Measurements from ENCODE around the gene CELA2A.
"Not testable (repeated sequence)": the region's sequence is repeated elsewhere in the genome, so short reads cannot be mapped to it uniquely, and the experiment has no call there.

Gene CELA2A

GRCh38 chr1:15488371-15488770 lies 31.8 kb downstream of the CELA2A start:
- Mint-ChIP-seq H3K27me3 (no peaks in the 10 kb centered on the region), H3K9me3 (no peaks in the 10 kb centered on the region), H3K4me3 (no peak overlapping the region), H3K27ac (no peak overlapping the region), H3K4me1 (peaks cover 5% of the 10 kb centered on the region)
- ATAC-seq (no peak), DNase-seq (no peak)

GRCh38 chr1:15489052-15489736 lies 32.7 kb downstream of the CELA2A start:
- H3K4me1 Mint-ChIP-seq: peaks cover 5% of the 10 kb centered on the region
- DNase-seq (no peak), ATAC-seq (no peak)
- no peak overlapping the region for H3K27ac Mint-ChIP-seq
- H3K27me3 Mint-ChIP-seq: no peaks in the 10 kb centered on the region
- H3K9me3 Mint-ChIP-seq: no peaks in the 10 kb centered on the region
- H3K4me3 Mint-ChIP-seq: no peak overlapping the region

GRCh38 chr1:15491010-15491409 lies 34.5 kb downstream of the CELA2A start:
- ATAC-seq: peak; percentile 54
- H3K4me1 Mint-ChIP-seq, H3K4me3 Mint-ChIP-seq, H3K27me3 Mint-ChIP-seq, H3K27ac Mint-ChIP-seq, DNase-seq, H3K9me3 Mint-ChIP-seq: not testable (repeated sequence)

- H3K4me3 Mint-ChIP-seq: no peak overlapping the region
- no peaks in the 10 kb centered on the region for H3K27me3 Mint-ChIP-seq
- H3K4me1 Mint-ChIP-seq: peaks cover 5% of the 10 kb centered on the region
- no peaks in the 10 kb centered on the region for H3K9me3 Mint-ChIP-seq
- peak overlapping the region in 1 of 2 donors; percentile 48 for H3K27ac Mint-ChIP-seq
- ATAC-seq (no peak), DNase-seq (no peak)
Observed at GRCh38 chr1:15492596-15492995, 36.1 kb downstream of the CELA2A start.

GRCh38 chr1:15493869-15494390 lies 37.4 kb downstream of the CELA2A start:
- no peak for ATAC-seq
- no peak overlapping the region for H3K27ac Mint-ChIP-seq

GRCh38 chr1:15500184-15501178 lies 43.9 kb downstream of the CELA2A start:
- DNase-seq (no peak), ATAC-seq (no peak)
- no peak overlapping the region for H3K27ac Mint-ChIP-seq
- H3K9me3 Mint-ChIP-seq: no peaks in the 10 kb centered on the region
- H3K4me3 Mint-ChIP-seq: no peak overlapping the region
- H3K4me1 Mint-ChIP-seq: no peaks in the 10 kb centered on the region
- no peaks in the 10 kb centered on the region for H3K27me3 Mint-ChIP-seq

More at GRCh38 chr1:15493869-15494390, 37.4 kb downstream of the CELA2A start:
- Mint-ChIP-seq H3K4me3 (no peak overlapping the region), H3K9me3 (no peaks in the 10 kb centered on the region), H3K4me1 (peaks cover 5% of the 10 kb centered on the region), H3K27me3 (no peaks in the 10 kb centered on the region)
- no peak for DNase-seq

- DNase-seq (peak; percentile 39 to 62), ATAC-seq (peak; percentile 64)
- Mint-ChIP-seq H3K4me3 (no peak overlapping the region), H3K27me3 (no peaks in the 10 kb centered on the region), H3K4me1 (no peaks in the 10 kb centered on the region), H3K9me3 (no peaks in the 10 kb centered on the region), H3K27ac (peak overlapping the region in 1 of 2 donors; percentile 12)
Observed at GRCh38 chr1:15501208-15502032, 44.9 kb downstream of the CELA2A start.

- Mint-ChIP-seq H3K4me3 (no peak overlapping the region), H3K27me3 (no peaks in the 10 kb centered on the region), H3K4me1 (no peaks in the 10 kb centered on the region), H3K9me3 (no peaks in the 10 kb centered on the region), H3K27ac (no peak overlapping the region)
- DNase-seq: no peak
- ATAC-seq: no peak
Observed at GRCh38 chr1:15504436-15504835, 47.9 kb downstream of the CELA2A start.

- Mint-ChIP-seq H3K27me3 (no peaks in the 10 kb centered on the region), H3K4me1 (peaks cover 4% of the 10 kb centered on the region), H3K9me3 (no peaks in the 10 kb centered on the region), H3K4me3 (no peak overlapping the region), H3K27ac (no peak overlapping the region)
- ATAC-seq (no peak), DNase-seq (no peak)
Observed at GRCh38 chr1:15506831-15507230, 50.3 kb downstream of the CELA2A start.

GRCh38 chr1:15507278-15507677 lies 50.7 kb downstream of the CELA2A start:
- H3K27me3 Mint-ChIP-seq: no peaks in the 10 kb centered on the region
- no peak overlapping the region for H3K27ac Mint-ChIP-seq
- H3K4me1 Mint-ChIP-seq: peaks cover 4% of the 10 kb centered on the region
- DNase-seq: no peak
- no peak overlapping the region for H3K4me3 Mint-ChIP-seq
- no peaks in the 10 kb centered on the region for H3K9me3 Mint-ChIP-seq
- no peak for ATAC-seq

- DNase-seq (no peak), ATAC-seq (no peak)
- Mint-ChIP-seq H3K4me1 (peaks cover 4% of the 10 kb centered on the region), H3K27me3 (no peaks in the 10 kb centered on the region), H3K9me3 (no peaks in the 10 kb centered on the region), H3K4me3 (no peak overlapping the region), H3K27ac (no peak overlapping the region)
Observed at GRCh38 chr1:15508700-15509487, 52.4 kb downstream of the CELA2A start.

- DNase-seq (no peak), ATAC-seq (no peak)
- Mint-ChIP-seq H3K4me1 (peaks cover 9% of the 10 kb centered on the region), H3K27me3 (no peaks in the 10 kb centered on the region), H3K9me3 (no peaks in the 10 kb centered on the region), H3K4me3 (no peak overlapping the region), H3K27ac (no peak overlapping the region)
Observed at GRCh38 chr1:15509586-15509985, 53.1 kb downstream of the CELA2A start.

GRCh38 chr1:15510611-15511405 lies 54.3 kb downstream of the CELA2A start:
- Mint-ChIP-seq H3K27me3 (no peaks in the 10 kb centered on the region), H3K9me3 (no peaks in the 10 kb centered on the region), H3K4me3 (no peak overlapping the region), H3K4me1 (peaks cover 20% of the 10 kb centered on the region), H3K27ac (peak overlapping the region in 1 of 2 donors; percentile 3)
- no peak for ATAC-seq
- no peak for DNase-seq

- DNase-seq: no peak
Observed at GRCh38 chr1:15513192-15513591, 56.7 kb downstream of the CELA2A start.

More at GRCh38 chr1:15513192-15513591, 56.7 kb downstream of the CELA2A start:
- Mint-ChIP-seq H3K9me3 (no peaks in the 10 kb centered on the region), H3K4me3 (no peak overlapping the region), H3K27me3 (no peaks in the 10 kb centered on the region), H3K27ac (peak overlapping the region in 1 of 2 donors; percentile 60), H3K4me1 (peaks cover 20% of the 10 kb centered on the region)
- no peak for ATAC-seq

All from stimulated activated naive CD8-positive, alpha-beta T cell treated with anti-CD3 and anti-CD28 coated beads, Interleukin-15, amount 100 ng/mL, for 72 hours (primary cell).